Panc1 (cell line): ENCODE data around the gene DCHS1.

Experiments used
- POLR2AphosphoS5 ChIP-seq: IDR thresholded peaks from 2 replicates; pipeline ENCODE4 v1.6.1; 2012; ENCODE audit warnings: mild to moderate bottlenecking, low read depth, low read length, moderate library complexity
- SIN3A ChIP-seq: IDR thresholded peaks from 2 replicates; pipeline ENCODE4 v1.6.1; 2012; ENCODE audit warnings: low read depth, mild to moderate bottlenecking, low read length, moderate library complexity, borderline replicate concordance; ENCODE audit not compliant: insufficient read depth
- TCF7L2 ChIP-seq: IDR thresholded peaks from 2 replicates; pipeline ENCODE4 v1.6.1; 2011; ENCODE audit warnings: mild to moderate bottlenecking, low read depth, low read length, inconsistent platforms
- TF ChIP-seq, protein P1 (sequence below): fragments of 450-650 bp; IDR thresholded peaks from 2 replicates; pipeline ENCODE4 v1.5.1; 2017; ENCODE audit warnings: mild to moderate bottlenecking
- TF ChIP-seq, protein P2 (sequence below), 2 experiments: IDR thresholded peaks; 2 replicates each; pipeline ENCODE4 v1.6.1; 2011 to 2012; ENCODE audit warnings: low read depth in 2 of 2, control low read depth in 1 of 2, low read length in 1 of 2, mild to moderate bottlenecking in 1 of 2, moderate library complexity in 1 of 2; ENCODE audit not compliant: insufficient read depth in 1 of 2

DNA sequence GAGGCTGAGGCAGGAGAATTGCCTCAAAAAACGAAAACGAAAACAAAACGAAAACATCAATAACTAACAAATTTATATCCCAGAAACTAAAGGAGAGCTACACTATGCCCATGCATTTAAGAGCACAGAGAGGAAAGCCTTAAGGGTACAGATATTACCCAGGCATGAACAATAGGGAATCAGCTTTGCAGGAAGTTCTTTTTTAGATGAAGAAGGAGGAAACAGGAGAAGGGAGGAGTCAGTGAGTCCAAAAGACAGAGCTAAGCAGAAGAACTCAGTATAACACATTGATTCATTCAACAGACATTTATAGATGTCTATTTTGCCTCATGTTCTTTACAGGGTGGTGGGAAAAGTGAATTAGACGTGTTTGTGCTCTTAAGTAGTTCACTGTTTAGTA is 19.3 kb upstream of the DCHS1 start:
- TF ChIP-seq SIN3A (no peak), POLR2AphosphoS5 (no peak), TCF7L2 (no peak)
- TF ChIP-seq, protein P1, sequence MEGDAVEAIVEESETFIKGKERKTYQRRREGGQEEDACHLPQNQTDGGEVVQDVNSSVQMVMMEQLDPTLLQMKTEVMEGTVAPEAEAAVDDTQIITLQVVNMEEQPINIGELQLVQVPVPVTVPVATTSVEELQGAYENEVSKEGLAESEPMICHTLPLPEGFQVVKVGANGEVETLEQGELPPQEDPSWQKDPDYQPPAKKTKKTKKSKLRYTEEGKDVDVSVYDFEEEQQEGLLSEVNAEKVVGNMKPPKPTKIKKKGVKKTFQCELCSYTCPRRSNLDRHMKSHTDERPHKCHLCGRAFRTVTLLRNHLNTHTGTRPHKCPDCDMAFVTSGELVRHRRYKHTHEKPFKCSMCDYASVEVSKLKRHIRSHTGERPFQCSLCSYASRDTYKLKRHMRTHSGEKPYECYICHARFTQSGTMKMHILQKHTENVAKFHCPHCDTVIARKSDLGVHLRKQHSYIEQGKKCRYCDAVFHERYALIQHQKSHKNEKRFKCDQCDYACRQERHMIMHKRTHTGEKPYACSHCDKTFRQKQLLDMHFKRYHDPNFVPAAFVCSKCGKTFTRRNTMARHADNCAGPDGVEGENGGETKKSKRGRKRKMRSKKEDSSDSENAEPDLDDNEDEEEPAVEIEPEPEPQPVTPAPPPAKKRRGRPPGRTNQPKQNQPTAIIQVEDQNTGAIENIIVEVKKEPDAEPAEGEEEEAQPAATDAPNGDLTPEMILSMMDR = no peak
- TF ChIP-seq, protein P2, sequence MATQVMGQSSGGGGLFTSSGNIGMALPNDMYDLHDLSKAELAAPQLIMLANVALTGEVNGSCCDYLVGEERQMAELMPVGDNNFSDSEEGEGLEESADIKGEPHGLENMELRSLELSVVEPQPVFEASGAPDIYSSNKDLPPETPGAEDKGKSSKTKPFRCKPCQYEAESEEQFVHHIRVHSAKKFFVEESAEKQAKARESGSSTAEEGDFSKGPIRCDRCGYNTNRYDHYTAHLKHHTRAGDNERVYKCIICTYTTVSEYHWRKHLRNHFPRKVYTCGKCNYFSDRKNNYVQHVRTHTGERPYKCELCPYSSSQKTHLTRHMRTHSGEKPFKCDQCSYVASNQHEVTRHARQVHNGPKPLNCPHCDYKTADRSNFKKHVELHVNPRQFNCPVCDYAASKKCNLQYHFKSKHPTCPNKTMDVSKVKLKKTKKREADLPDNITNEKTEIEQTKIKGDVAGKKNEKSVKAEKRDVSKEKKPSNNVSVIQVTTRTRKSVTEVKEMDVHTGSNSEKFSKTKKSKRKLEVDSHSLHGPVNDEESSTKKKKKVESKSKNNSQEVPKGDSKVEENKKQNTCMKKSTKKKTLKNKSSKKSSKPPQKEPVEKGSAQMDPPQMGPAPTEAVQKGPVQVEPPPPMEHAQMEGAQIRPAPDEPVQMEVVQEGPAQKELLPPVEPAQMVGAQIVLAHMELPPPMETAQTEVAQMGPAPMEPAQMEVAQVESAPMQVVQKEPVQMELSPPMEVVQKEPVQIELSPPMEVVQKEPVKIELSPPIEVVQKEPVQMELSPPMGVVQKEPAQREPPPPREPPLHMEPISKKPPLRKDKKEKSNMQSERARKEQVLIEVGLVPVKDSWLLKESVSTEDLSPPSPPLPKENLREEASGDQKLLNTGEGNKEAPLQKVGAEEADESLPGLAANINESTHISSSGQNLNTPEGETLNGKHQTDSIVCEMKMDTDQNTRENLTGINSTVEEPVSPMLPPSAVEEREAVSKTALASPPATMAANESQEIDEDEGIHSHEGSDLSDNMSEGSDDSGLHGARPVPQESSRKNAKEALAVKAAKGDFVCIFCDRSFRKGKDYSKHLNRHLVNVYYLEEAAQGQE (IDR thresholded peaks at IDR 0.05; ENCODE audit: insufficient read depth in 1 of 2, low read depth in 2 of 2, low read length in 1 of 2) = no peak
